SW480 (cell line): ENCODE measurements around the gene EXD2.
"Not testable (repeated sequence)": the region's sequence is repeated elsewhere in the genome, so short reads cannot be mapped to it uniquely, and the experiment has no call there.

Experiments
- DNase-seq: peaks from one replicate; pipeline ENCODE4 v3.0.0-alpha.2; 2016; ENCODE audit warnings: low spot score

EXD2 gene

GRCh38 chr14:69252851-69253250 lies 61.6 kb downstream of the EXD2 start:
- no peak for DNase-seq

GRCh38 chr14:69259168-69259526 lies 67.8 kb downstream of the EXD2 start:
- DNase-seq: no peak

DNA sequence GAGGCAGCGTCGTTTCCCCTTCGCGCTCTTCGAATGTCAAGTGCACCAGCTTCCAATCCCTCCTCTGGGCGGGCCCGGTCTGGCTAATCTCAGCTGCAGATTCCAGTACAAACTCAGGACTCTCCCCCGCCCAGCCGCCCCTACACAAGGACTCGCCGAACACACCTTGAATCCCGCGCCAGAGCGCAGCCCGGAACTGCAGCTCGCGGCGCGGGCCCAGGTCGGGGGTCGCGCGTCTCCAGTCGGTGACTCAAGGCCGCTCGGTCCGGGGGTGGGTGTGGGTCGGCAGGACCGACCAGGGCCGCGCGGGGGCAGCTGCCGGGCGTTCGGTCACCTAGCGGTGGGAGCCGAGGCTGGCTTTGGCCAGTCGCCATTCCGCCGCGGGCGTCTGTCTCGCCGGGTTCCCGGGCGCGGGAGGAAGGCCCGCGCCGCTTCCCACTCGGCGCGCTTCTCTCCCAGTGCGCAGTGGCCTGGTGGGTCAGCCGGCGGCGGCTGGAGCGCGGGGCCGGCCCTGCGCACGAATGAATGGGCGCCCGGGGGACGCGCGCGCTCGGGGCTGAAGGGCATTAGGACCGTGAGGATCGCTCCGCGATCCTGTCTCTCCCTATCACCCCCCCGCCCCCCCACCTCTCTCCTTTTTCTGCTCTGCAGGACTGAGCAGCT lies 68.4 kb downstream of the EXD2 start, which contains the start of gene GALNT16:
Gene GALNT16 (plus strand): TSS at position 632 of the 663 bp plus-strand sequence. CDS start 133 bp downstream, outside the sequence.
- DNase-seq: peak; percentile 36

- peak; percentile 49 for DNase-seq
Observed at GRCh38 chr14:69260190-69260860, 69.0 kb downstream of the EXD2 start.

DNA sequence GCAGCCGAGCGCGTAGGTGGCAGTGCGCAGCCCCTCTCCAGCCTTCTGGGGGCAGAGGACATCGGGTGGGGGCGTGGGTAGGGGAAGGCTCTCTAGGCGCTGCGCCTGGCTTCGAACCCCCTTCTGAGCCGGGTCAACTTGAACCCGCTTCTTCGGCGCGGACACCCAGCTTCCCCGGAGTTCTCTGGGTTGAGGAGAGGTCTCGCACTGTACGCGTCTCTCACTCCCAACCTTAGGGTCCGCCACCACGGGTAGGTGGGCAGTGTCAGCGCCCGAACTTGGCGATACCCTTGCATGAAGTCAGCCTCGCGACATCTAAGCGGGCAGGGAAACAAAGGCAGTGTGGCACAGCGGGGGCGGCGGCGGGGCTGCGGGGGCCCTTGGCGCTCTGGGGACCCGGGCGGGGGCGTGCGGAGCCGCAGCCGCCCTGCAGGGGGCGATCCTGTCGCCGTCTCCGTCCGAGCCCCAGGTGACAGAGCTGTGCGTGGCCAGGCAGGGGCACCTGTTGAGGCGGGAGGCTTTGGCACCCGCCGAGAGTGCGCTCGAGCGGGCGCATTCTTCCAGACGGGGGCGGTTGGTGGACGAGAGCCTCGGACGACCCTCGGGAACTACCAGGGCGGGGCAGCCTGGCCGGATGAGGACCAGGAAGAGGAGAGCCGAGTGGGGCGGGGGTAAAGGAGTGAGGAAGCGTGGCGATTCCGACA lies 69.7 kb downstream of the EXD2 start:
- no peak for DNase-seq

DNA sequence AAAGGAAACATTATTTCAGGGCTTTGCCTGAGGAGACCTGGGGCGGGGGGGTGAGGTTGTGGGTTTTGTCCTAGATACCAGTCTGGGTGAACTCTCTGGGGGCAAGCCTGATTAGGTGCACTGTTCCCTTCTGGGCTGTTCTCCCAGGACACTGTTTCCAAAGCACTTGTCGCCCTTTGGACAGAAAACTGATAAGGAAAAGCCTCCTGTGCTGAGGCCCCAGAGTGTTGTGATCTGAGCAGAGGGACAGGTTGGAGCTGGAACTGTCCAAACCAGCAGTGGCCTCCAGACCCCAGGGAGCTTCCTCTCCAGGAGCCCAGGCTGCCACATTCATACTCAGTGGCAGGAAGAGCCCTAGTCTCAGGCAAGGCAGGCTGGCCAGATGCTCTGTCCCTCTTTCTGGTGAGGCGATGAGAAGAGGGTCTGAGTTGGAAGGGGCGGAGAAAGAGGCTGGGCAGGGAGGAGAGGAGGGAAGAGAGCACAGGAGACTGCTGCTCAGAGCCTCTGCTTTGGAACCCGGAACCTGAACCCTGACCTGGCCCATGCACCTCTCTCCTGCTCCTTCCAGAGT lies 70.5 kb downstream of the EXD2 start:
- peak; percentile 25 for DNase-seq

DNA sequence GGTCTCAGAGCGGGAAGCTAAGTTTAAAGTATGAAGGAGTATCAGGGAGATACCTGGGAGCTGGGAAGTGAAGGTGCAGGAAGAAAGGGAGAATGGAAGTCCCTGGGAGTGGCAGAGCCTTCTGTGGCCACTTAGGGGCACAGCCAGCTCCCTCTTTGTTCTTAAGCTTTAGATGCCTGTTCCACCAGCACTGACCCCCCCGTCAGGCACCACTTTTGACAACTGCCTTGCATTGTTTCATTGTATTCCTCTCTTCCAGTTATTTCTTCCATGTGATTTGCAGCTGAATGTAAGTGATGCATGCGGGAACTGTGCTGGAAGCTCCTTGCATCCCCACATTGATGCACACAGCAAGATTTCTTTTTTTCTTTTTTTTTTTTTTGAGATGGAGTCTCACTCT lies 71.2 kb downstream of the EXD2 start:
- no peak for DNase-seq

GRCh38 chr14:69263364-69263763 lies 72.1 kb downstream of the EXD2 start:
- peak; percentile 42 for DNase-seq

GRCh38 chr14:69263771-69264170 lies 72.5 kb downstream of the EXD2 start:
- no peak for DNase-seq

GRCh38 chr14:69266572-69267345 lies 75.5 kb downstream of the EXD2 start:
- no peak for DNase-seq

DNA sequence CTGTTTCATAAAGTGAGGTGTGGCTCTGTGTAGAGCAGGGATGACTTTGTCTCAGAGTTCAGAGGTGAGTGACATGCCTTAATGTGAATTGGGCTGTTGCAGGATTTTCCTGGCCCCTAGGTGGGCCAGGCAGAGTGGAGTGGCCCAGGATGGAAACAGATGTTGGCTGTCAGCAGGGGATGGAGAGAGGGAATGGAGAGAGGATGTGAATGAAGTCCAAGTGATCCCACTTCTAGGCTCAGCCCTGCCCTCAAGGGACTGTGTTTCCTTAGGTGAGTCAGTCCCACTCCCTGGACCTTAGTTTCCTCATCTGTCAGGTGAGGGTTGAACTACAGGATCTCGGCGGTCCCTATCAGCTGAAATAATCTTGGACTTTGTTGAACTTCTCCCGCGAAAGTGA lies 76.2 kb downstream of the EXD2 start:
- no peak for DNase-seq

- no peak for DNase-seq
Observed at GRCh38 chr14:69268223-69268622, 76.9 kb downstream of the EXD2 start.

DNA sequence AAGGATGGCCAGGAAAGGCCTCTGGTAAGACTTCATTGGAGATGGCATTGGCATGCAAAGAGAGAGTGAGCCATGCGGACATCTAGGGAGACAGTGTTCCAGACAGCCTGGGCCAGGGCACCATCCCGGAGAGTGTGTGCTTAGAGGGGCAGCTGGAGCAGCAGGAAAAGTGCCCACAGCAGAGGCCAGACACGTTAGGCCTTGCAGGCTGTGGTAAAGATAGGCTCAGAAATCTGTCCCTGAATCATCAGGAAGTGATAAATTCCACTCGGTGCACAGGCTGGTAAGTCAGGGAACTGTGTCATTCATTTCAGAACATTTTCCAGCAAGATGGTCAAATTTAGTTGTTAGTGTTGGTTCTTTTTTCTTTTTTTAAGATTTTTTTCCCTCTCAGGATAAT lies 77.5 kb downstream of the EXD2 start:
- DNase-seq: no peak

DNA sequence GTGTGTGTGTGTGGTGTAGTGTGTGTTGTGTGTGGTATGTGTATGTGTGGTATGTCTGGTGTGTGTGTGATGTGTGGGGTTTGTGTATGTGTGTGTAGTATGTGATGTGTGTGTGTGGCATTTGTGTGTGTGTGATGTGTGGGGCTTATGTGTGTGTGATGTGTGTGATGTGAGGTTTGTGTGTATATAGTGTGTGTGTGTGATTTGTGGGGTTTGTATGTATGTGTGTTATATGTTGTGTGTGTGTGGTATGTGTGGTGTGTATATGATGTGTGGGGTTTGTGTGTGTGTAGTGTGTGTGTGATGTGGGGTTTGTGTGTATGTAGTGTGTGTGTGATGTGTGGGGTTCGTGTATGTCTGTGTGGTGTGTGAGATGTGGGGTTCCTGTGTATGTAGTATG lies 78.1 kb downstream of the EXD2 start:
- DNase-seq: no peak

DNA sequence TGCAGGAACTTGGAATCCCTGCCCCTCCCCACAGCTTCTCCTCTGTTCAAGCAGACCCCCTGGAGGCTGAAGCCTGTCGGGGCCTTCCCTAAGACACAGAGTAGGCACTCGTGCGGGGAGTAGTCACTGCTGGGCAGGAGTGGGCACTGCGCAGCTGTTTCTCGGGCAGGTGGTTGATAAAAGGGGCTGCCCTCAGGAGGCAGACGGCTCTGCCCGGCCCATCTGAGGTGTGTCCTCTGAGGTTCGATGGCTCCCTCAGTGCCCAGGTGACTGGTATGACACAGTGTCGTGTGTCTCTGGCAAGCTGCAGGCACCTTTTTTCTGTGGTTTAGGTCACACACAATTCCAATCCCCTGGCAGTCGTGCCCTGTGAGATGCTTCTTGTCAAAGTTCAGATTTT lies 78.8 kb downstream of the EXD2 start:
- DNase-seq: no peak

- no peak for DNase-seq
Observed at GRCh38 chr14:69270795-69271708, 79.8 kb downstream of the EXD2 start.

DNA sequence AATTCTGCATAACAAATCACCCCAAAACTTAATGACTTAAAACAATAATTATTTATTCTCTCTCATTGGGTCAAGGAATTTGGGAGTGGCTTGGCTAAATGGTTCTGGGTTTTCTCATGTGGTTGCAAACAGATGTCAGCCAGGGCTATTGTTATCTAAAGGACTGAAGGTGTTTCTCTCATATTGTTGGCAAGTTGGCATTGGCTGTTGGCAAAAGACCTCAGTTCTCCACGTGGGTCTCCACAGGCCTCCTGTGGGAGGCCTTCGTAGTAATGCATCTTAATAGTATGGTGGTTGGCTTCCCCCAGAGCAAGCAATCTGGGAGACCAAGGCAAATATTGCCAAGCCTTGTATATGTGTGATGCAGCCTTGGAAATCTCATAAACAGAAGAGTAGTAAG lies 83.0 kb downstream of the EXD2 start:
- DNase-seq: no peak

- no peak for DNase-seq
Observed at GRCh38 chr14:69275331-69275730, 84.0 kb downstream of the EXD2 start.

DNA sequence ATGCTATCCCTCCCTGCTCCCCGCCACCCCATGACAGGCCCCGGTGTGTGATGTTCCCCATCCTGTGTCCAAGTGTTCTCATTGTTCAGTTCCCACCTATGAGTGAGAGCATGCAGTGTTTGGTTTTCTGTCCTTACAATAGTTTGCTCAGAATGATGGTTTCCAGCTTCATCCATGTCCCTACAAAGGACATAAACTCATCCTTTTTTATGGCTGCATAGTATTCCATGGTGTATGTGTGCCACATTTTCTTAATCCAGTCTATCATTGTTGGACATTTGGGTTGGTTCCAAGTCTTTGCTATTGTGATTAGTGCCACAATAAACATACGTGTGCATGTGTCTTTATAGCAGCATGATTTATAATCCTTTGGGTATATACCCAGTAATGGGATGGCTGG lies 86.1 kb downstream of the EXD2 start:
- not testable (repeated sequence) for DNase-seq

DNA sequence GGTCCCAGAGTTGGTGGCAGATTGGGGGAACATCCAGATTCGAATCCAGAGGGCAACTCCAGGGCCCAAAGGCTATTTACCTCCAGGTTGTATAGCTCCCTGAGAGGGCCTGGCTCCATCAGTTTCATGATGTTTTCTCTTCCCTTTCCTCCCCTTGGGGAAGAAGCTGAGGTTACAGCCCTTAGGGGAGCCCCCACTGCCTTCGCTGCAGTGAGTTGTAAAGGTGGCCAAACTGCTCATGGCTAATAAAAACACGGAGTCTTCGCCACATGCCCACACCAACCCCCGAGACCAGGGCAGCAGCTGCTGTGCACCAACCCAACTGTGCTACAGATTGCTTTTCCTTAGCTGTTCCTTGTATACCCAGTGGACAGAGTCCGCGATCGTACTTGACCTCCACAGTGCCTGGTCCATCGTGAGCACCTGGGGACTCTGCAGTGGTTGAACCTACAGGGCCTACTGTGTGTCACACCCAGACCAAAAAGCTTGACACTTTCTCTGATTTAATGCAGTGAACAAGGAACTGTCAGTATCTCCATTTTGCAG lies 89.5 kb downstream of the EXD2 start:
- no peak for DNase-seq
